GM21737 (cell line): Measurements from ENCODE around the gene GARNL3.

ENCODE experiments used
- ATAC-seq: cut with Tn5 transposase; IDR thresholded peaks from one replicate; pipeline ENCODE4 v1.9.1; 2021; ENCODE audit warnings: mild to moderate bottlenecking, moderate library complexity; ENCODE audit not compliant: unreplicated experiment

The GARNL3 gene

DNA sequence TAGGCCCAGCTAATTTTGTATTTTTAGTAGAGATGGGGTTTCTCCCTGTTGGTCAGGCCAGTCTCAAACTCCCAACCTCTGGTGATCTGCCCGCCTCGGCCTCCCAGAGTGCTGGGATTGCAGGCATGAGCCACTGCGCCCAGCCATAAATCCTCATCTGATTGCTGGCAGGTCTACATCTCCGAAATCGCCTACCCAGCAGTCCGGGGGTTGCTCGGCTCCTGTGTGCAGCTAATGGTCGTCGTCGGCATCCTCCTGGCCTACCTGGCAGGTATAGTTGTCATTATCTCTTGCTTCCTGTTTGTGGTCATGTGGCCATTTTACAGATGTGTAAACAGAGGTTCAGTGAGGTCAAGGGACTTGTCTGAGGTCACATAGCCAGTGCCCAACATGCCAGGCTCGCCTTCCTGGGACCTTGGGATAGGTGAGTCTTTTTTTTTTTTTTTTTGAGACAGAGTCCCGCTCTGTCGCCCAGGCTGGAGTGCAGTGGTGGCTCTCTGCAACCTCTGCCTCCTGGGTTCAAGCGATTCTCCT lies 135.2 kb downstream of the GARNL3 start:
- ATAC-seq = no peak

- ATAC-seq = no peak
Measured at GRCh38 chr9:127402401-127403090, 138.0 kb downstream of the GARNL3 start.

DNA sequence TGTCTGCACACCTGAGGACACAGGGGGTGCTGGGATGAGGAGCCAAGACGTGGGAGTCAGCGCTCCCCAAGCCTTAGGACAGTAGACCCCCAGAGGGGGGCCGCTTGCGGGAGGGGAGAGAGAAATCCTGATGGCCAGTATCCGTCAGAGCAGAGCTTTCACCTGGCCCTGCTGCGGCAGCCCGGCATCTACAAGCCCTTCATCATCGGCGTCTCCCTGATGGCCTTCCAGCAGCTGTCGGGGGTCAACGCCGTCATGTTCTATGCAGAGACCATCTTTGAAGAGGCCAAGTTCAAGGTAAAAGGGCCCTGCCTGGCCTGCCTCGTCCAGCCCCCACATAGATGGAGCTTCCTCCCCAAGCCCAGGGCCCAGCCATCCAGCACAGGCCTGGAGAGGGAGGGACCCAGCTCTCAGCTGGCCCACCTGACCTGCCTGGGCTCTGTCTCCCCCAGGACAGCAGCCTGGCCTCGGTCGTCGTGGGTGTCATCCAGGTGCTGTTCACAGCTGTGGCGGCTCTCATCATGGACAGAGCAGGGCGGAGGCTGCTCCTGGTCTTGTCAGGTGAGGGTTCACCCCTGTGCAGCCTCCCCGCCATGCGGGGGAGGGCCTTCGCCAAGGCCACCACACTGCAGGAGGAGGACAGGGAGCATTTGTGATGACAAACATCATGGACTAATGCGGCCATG lies 139.1 kb downstream of the GARNL3 start:
- ATAC-seq = no peak

GRCh38 chr9:127404631-127405030 lies 140.1 kb downstream of the GARNL3 start:
- no peak for ATAC-seq

DNA sequence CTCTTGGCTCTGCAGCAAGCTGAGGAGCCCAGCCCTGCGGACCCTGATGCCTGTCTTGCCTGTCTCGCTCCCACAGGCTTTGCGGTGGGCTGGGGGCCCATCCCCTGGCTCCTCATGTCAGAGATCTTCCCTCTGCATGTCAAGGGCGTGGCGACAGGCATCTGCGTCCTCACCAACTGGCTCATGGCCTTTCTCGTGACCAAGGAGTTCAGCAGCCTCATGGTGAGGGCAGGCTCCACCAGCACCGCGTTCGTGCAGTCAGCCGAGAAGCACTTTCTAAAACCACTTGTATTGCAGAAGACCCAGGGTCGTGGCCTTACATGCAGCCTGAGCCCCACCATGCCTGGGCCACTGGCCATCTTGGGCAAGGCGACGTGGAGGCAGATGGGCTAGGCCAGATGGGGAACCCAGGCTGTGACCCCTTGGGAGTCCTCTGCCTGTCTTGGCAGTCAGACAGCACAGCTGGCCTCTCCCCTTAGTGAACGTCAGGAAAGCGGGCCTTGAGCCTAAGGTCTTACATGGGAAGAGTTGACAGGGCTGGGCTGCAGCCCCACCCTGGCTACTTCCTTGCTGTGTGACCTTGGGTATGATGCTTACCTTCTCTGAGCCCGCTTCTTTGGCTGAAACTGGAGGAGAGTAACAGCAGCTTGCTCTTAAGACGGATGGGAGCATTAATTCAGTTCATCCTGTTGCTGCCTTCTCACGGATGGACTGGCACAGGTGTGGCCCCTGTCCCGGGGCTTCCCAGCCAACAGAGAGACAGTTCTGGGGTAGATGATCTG lies 141.0 kb downstream of the GARNL3 start:
- no peak for ATAC-seq

GRCh38 chr9:127406799-127407491 lies 142.4 kb downstream of the GARNL3 start:
- ATAC-seq = no peak

DNA sequence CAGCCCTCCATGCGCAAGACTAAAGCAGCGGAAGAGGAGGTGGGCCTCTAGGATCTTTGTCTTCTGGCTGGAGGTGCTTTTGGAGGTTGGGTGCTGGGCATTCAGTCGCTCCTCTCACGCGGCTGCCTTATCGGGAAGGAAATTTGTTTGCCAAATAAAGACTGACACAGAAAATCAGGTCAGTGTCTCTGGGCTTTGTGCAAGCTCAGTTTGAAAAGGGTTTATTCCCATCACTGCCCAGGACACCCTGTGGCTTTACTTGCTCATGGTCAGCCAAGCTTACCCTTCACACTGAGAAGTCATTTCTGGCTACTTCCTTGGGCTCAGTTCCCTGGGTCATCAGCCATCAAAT lies 142.9 kb downstream of the GARNL3 start:
- no peak for ATAC-seq

- no peak for ATAC-seq
Measured at GRCh38 chr9:127411122-127411521, 146.5 kb downstream of the GARNL3 start.

DNA sequence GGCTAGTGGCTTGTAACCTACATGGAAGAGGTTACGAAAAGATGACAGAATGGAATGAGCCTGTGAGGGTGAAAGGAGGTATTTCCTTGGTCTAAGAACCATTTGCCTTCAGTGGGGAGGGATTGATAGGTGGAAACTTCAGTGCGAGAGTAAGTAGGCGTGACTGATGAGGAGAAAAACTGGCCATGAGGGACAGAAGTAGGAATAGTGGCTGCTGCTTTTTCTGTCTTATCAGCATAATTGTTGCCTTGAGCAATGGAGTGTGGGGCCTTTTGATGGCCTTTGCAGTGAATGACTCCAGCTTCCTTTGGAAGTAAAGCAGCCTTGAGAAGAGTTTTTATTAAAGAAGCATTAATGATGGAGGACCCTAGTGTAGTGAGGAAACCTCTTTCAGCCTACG lies 150.6 kb downstream of the GARNL3 start:
- no peak for ATAC-seq

DNA sequence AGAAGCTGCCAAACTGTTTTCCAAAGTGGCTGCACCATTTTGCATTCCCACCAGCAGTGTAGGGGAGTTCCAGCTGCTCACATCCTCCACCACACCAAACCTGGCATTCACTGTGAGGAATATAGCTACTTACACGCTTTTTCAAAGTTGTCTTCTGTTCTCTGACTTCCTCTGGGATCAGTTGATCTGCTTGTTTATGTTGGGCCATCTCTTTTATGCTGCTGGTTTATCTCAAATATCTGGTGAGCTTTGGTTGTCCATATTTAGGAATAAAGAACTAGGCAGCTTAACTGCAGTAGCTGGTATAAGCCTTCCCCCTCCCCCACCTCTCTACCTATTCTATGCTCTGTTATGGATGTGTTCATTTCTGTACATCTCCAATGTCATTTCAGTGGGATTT lies 151.1 kb downstream of the GARNL3 start:
- no peak for ATAC-seq

DNA sequence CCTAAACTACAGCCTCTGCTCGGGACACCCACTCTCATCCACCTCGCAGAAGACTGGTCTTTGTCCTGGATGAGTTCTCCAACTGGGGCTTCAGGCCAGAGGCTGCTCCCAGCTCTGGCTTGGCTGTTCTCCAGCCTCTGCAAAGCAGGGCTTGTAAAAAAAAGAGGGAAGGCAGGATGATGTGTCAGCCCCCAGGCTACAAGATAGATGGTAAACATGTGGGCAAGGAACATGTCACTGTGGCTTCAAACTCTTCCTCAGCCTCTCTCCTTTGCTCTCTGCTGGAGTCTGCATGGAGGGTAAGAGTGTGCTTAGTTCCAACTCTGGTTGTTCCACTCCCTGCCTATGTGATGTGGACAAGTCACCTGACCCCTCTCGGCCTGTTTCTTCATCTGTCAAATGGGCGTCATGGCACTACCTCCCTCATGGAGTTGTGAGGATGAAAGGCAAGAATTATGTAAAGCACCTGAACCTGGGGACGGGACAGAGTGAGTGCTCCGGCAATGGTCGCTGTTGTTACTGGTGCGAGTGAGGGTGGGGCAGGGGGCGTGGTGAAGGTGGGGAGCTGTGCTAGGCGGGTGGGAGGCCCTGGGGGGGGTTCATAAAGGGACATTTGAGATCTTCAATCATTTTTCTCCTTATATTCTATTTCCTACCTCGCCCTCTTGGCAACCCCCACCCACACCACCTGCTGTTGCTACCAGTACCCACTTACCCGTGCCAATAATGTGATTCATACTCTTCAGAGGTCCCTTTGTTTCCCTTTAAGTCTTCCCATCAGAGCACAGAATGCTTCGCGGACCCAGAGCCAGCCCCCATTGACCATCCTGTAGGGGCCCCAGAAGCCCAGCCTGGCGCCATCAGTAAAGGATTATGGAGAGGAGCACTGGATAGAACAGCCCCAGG lies 152.8 kb downstream of the GARNL3 start:
- no peak for ATAC-seq

DNA sequence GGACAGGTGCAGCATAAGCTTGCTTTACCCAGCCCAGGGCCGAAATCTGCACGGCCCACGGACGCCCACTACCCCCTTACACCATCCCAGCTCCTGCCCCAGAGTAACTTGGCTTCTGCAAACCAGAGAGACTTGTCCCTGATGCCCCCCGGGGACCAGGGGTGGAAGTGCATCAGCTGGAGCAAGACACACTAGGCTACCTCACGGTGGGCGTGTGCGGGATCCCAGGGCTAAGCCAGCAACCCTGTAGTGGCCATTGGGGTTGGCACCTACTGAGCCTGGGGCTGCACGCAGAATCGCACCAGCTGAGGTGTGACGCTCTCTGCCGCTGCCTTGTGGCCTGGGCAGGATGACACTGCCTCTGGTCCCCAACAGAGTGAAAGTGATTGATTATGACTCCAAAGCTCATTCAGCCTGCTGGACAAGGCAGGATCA lies 153.5 kb downstream of the GARNL3 start:
- no peak for ATAC-seq

GRCh38 chr9:127419348-127419747 lies 154.8 kb downstream of the GARNL3 start:
- ATAC-seq = no peak

DNA sequence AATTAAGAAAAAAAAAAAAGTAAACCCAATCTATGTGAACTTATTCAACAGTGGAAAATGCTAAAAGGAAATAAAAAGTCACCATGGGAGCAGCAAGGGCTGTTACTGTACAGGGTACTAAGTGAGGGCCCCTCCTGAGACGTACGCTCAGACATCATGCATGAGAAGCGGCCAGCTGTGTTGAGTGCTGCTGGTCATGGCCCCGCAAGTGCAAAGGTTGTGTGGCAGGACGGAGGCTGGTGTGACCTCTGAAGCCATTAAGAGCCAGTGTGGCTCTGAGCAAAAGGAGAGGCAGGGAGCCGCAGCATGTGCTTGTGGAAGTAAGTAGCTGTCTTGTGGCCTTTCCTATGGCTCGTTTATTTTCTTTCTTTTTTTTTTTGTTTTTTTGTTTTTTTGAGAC lies 156.5 kb downstream of the GARNL3 start:
- ATAC-seq = no peak

DNA sequence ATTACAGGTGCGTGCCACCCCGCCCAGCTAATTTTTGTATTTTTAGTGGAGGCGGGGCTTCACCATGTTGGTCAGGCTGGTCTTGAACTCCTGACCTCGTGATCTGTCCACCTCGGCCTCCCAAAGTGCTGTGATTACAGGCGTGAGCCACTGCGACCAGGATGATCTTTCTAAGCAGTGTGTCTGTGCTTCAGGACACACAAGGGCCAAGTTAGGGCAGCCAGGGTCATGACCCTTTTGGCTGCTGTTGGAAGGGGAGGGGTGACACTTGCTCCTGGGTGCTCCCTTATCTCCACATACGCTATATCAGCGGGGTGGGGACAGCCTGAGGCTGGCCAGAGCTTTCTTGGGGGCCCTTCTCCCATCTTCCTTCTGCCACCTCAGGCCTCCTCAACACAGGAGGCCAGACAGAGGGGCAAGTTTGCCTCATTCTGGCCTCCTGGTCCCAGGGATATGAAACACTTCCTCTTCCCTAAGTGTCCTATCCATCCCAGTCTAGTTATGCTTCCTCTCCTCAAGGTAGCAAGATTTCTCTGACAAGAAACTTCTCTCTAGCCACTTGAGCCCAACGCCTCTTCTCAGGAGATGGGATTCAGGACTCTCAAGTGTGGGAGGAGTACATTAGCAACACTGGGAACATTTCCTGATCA lies 157.7 kb downstream of the GARNL3 start:
- ATAC-seq = no peak

DNA sequence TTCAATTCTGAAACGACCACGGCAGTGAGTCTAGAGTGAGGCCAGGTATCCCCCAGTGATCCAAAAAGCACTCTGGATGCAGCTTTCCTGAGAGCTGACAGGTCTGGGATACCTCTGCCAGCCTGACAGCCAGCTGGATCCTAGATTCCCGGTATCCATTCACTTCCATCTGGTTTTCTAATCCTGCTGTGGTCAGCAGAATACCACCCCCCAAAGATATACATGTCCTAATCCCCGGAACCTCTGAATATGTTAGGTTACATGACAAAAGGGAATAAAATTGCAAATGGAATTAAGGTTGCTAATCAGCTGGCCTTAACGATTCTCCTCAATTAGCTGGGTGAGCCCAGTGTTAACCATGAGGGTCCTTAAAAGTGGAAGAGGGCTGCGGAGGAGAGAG lies 158.2 kb downstream of the GARNL3 start:
- no peak for ATAC-seq

DNA sequence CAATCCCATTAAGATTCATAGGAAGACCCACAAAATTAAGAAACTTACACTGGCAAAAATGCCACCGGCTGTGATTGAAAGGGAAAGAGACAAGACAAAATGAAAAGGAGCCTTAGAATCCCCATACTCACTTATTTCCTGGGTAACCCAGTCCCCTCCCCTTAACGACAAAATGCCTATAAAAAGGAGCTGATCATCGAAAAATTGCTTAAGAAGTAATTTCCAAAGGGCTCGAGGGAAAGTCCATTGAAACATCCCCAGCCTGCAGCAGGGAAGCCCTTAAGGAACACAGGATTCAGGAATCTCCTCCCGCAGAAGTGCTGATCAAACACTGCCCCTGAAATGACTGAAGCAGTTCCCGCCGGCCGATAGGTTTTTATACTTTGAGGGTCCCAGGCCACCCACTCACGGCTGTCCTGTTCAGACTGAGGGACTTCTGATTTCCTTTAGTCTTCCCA lies 158.9 kb downstream of the GARNL3 start:
- ATAC-seq = no peak

DNA sequence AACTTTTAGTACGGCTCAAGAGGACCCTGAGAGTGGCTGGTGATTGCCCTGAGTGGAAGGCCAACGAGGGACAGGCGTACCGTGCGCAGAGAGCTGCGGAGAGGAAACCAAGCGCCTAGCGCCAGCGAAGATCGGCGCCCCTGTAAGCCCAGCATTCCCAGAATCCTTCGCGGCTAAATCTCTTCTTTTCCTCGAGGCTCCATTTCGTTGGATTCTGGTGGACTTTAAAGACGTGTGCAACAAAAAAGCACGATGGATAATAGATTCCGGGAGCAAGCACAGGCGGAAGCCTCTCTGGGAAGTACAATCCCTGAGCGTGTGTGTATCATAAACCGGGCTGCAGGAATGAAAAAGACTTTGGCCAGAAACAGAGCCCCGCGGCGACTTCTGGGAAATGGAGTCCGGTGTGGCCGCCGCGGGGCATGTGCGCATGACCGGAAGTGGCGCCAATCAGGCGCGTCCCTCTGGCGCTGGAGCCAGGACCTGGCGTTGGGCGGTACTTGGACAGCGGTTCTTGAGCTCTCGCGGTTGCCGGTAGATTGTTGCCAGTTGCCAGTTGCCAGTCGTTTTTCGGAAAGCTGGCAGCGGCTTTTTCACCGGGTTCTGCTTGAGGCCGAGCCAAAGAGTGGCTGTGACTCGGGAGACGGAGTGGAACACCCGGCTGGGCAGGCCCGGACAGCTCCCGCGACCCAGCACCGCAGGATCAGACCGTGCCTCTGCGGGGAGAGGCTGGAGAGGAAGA lies 159.5 kb downstream of the GARNL3 start, which contains the start of gene ZNF79:
ZNF79 (plus strand) TSS at position 449 of the 742 bp plus-strand sequence. CDS start 406 bp downstream, outside the sequence.
- ATAC-seq = peak; percentile 70

DNA sequence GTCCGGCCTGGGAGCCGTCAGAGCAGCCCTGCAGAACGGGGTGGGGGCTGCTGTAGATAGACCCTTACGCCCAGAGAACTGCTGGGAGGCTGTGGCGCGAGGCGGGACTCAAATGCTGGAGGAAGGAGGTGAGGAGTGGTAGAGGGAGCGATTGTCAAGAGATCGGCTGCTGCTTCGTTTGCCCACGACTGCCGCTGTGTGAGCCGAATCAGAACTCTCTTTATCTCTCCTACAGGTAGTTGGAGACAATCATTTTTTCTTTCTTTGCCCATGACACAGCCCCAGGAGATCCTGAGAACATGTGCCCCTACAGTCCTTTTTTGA lies 160.1 kb downstream of the GARNL3 start:
- peak; percentile 9 for ATAC-seq
